Breast epithelium (tissue), 3 donors: ENCODE results near the gene BCORL1.

ENCODE experiments used
- CTCF ChIP-seq, 3 donors: fragments of 450-650 bp; IDR thresholded peaks; one replicate each; pipeline ENCODE4 v1.5.1; 2016 to 2017; ENCODE audit warnings: antibody characterized with exemption in 3 of 3, mild to moderate bottlenecking in 3 of 3, moderate library complexity in 3 of 3
- POLR2A ChIP-seq: fragments of 450-650 bp; IDR thresholded peaks from one replicate; pipeline ENCODE4 v1.6.1; 2016; ENCODE audit warnings: antibody characterized with exemption, mild to moderate bottlenecking, moderate library complexity

- TF ChIP-seq CTCF (IDR thresholded peaks at IDR 0.05) (no peak), POLR2A (no peak)
These were observed 1.8 kb upstream of the BCORL1 start for GRCh38 chrX:129980540-129981199.
